Chondrocyte (in vitro differentiated cells): ENCODE data around the gene PPFIA2. TPM values are rescaled to one million over a fixed set of nuclear protein-coding genes. Genes with fewer than 3 reads are reported as not detected.

Experiments
- DNase-seq: peaks from one replicate; pipeline ENCODE4 v3.0.0; 2021; ENCODE audit warnings: mixed read lengths, low spot score
- H3K27ac Mint-ChIP-seq: one replicate; pipeline ENCODE4 v1.8.0; 2021; ENCODE audit warnings: mild to moderate bottlenecking, moderate library complexity, mixed read lengths; ENCODE audit not compliant: unreplicated experiment
- H3K27me3 Mint-ChIP-seq: 2 replicates; pipeline ENCODE4 v1.8.0; 2021; ENCODE audit warnings: low read depth, mixed read lengths
- H3K36me3 Mint-ChIP-seq: 2 replicates; pipeline ENCODE4 v1.8.0; 2021; ENCODE audit warnings: low read depth, mixed read lengths
- H3K4me1 Mint-ChIP-seq: 2 replicates; pipeline ENCODE4 v1.8.0; 2021; ENCODE audit warnings: low read depth, mild to moderate bottlenecking, mixed read lengths
- H3K4me3 Mint-ChIP-seq: one replicate; pipeline ENCODE4 v1.8.0; 2021; ENCODE audit warnings: mild to moderate bottlenecking, moderate library complexity, mixed read lengths; ENCODE audit not compliant: unreplicated experiment
- H3K9me3 Mint-ChIP-seq: 2 replicates; pipeline ENCODE4 v1.8.0; 2021; ENCODE audit warnings: low read depth, mixed read lengths
- total RNA-seq: library from RNA; stranded (reverse); gene quantifications from 3 replicates; pipeline ENCODE4 v1.2.1, GENCODE V29; 2021
- TF ChIP-seq, protein P1 (sequence below): fragments of 200-600 bp; sonication (generic); IDR thresholded peaks from 2 replicates; pipeline ENCODE4 v1.5.0; 2021; ENCODE audit warnings: antibody characterized with exemption, mild to moderate bottlenecking, moderate library complexity

PPFIA2 gene
- total RNA-seq, 1 donor from 2014 or later, result not detected

DNA sequence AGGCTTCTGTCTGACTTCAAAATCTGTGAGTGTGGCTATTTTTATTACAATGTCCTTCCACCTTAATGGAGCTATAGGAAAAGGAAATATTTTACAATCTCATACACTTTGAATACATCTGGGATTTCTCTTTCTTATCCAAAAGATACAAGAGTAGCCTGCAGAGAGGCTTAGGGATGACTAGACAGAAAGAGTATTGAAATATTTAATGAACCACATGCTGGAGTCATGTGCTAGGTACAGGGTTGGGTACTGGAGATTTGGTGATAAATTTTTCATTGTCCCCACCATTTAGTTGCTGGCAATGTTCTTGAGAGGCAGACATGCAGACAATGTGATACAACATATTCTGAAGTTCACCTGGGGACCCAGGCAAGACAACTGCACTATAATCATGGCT lies 126.0 kb downstream of the PPFIA2 start:
- no peak for DNase-seq
- Mint-ChIP-seq H3K36me3 (no peaks in the 10 kb centered on the region), H3K4me3 (no peak overlapping the region), H3K9me3 (no peaks in the 10 kb centered on the region), H3K27ac (no peak overlapping the region), H3K27me3 (peaks cover 28% of the 10 kb centered on the region), H3K4me1 (no peaks in the 10 kb centered on the region)
- TF ChIP-seq, protein P1, sequence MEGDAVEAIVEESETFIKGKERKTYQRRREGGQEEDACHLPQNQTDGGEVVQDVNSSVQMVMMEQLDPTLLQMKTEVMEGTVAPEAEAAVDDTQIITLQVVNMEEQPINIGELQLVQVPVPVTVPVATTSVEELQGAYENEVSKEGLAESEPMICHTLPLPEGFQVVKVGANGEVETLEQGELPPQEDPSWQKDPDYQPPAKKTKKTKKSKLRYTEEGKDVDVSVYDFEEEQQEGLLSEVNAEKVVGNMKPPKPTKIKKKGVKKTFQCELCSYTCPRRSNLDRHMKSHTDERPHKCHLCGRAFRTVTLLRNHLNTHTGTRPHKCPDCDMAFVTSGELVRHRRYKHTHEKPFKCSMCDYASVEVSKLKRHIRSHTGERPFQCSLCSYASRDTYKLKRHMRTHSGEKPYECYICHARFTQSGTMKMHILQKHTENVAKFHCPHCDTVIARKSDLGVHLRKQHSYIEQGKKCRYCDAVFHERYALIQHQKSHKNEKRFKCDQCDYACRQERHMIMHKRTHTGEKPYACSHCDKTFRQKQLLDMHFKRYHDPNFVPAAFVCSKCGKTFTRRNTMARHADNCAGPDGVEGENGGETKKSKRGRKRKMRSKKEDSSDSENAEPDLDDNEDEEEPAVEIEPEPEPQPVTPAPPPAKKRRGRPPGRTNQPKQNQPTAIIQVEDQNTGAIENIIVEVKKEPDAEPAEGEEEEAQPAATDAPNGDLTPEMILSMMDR, result no peak

DNA sequence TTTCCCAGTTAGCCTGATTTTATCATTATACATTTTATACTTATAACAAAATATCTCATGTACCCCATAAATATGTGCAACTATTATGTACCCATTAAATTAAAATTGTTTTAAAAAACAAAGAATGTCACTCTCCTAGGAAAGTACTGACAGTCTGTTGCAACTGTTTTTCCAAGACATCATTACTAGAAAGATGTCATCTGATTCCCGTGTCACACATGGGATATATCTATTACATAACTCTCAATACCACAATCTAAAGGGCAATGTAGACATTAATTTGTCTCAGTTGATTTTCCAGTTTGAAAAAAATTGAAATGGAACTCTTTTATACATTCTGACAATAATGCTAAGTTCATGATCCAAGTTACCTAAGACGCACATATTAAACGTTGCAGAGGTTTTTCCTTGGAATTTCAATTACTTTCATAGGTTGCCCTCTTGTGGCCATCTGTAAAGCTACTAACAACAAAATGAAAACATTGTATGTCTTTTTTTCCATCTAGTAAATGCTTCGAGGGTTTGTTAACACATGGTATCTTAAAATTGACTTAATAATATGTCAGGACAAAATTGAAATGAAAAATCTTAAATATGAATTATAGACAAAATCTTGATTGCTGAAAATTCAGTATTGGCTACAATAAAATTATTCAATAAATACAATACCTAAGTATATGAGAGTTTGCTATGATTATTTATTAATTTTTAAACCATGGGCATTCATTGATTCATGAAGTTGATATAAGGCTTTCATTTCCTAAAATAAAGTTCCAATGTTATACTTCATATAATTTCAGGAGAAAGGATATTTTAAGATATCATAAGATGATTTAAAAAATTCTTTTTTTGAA lies 131.6 kb downstream of the PPFIA2 start:
- Mint-ChIP-seq H3K4me1 (no peaks in the 10 kb centered on the region), H3K27me3 (peaks cover 20% of the 10 kb centered on the region), H3K4me3 (no peak overlapping the region), H3K9me3 (no peaks in the 10 kb centered on the region), H3K36me3 (no peaks in the 10 kb centered on the region), H3K27ac (no peak overlapping the region)
- TF ChIP-seq, protein P1, result peak; percentile 93
- DNase-seq, result no peak

DNA sequence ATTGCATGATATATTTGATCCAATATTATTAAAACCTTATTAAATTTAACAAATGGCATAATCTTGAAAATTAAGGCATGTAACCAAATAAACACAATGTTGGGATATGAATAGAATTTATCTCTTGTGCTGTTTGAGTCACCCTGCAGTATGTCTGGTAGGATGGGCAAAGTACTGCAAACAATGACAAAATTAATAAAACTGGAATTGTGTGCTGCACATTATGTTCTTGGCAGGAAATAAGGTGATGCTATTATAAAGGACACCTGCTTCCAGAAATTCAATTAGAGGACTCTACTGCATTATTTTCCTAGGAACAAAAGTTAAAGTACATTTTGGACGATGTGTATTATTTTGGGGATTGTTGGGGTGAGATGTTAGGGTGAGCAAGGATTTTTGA lies 132.7 kb downstream of the PPFIA2 start:
- Mint-ChIP-seq H3K36me3 (no peaks in the 10 kb centered on the region), H3K4me3 (no peak overlapping the region), H3K27me3 (peaks cover 26% of the 10 kb centered on the region), H3K9me3 (no peaks in the 10 kb centered on the region), H3K27ac (no peak overlapping the region), H3K4me1 (no peaks in the 10 kb centered on the region)
- TF ChIP-seq, protein P1, result no peak
- DNase-seq, result no peak

DNA sequence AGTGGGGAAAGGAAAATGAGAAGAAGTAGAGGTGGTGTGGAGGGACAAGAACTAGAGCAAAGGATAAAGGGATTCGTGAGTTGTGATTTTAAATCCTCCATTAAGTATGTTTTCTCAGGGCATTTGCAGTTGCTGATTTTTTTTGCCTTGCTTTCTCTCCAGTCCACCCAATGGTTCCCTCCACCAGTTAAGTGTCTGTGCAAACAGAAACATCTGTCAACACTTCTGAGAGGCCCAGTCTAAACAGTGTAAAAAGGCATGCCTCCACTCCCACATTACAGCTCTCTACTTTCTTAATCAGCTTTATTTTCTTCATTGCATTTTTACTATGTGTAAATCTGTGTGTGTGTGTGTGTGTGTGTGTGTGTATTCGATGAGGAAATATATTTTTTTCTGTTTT lies 141.2 kb downstream of the PPFIA2 start:
- TF ChIP-seq, protein P1, result no peak
- Mint-ChIP-seq H3K9me3 (no peaks in the 10 kb centered on the region), H3K4me1 (no peaks in the 10 kb centered on the region), H3K4me3 (no peak overlapping the region), H3K36me3 (no peaks in the 10 kb centered on the region), H3K27me3 (peaks cover 28% of the 10 kb centered on the region), H3K27ac (no peak overlapping the region)
- DNase-seq, result no peak

DNA sequence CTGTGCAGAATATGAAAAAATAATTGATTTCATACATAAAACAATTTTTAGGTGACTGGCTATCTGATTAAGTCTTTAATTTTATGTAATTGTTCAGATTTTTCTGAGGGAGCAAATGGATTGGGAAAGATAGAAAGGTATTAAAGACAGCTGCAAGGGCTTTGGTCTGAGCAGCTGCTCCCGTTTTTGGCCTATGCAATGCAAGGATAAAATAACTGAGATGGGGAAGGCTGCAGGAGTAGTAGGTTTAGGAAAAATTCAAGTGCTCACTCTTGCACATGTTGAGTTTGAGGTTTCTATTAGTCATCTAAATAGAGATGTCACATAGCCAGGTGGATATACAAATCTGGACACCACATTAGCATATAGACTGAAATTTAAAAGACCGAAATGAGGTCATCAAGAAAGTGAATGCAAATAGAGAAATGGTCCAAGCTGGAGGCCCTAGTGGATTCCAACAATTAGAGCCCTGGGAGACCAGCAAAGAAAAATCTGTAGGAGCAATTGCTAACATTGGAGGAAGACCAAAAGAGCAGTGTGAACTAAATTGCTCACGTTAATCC lies 144.0 kb downstream of the PPFIA2 start:
- Mint-ChIP-seq H3K36me3 (no peaks in the 10 kb centered on the region), H3K27me3 (peaks cover 11% of the 10 kb centered on the region), H3K9me3 (no peaks in the 10 kb centered on the region), H3K4me1 (no peaks in the 10 kb centered on the region), H3K27ac (no peak overlapping the region), H3K4me3 (no peak overlapping the region)
- no peak for DNase-seq
- TF ChIP-seq, protein P1, result no peak
